HG02840 (cell line): ENCODE results near the gene PF4V1.

Source experiments
- ATAC-seq: cut with Tn5 transposase; IDR thresholded peaks from one replicate; pipeline ENCODE4 v1.9.1; 2021; ENCODE audit warnings: mild to moderate bottlenecking, moderate library complexity, moderate number of reproducible peaks; ENCODE audit not compliant: unreplicated experiment, low FRiP score

Gene PF4V1

DNA sequence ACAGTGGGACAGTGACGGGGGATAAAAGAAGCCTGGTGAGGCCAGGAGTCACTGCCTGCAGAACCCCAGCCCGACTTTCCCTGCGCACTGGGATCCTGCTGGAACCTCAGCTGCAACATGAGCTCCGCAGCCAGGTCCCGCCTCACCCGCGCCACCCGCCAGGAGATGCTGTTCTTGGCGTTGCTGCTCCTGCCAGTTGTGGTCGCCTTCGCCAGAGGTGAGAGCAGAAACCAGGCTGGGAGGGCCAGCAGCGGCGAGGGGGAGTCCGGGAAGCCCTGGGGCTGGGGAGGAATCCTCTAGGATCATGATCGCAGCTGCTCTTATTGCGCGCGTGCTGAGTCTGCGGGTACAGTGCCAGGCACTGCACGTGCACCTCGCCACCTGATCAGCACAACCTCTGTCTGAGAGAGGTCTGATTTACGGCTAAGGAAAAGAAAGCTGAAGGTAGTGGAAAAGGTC is at the start of gene PF4V1:
TSS of gene PF4V1 (plus strand) at position 51 of the 459 bp plus-strand sequence. CDS start at position 118, 67 bp downstream.
- no peak for ATAC-seq

- ATAC-seq: no peak
Measured at GRCh38 chr4:73810191-73810590, 42.9 kb upstream of the PF4V1 start.

- no peak for ATAC-seq
Measured at GRCh38 chr4:73811841-73812240, 41.3 kb upstream of the PF4V1 start.

DNA sequence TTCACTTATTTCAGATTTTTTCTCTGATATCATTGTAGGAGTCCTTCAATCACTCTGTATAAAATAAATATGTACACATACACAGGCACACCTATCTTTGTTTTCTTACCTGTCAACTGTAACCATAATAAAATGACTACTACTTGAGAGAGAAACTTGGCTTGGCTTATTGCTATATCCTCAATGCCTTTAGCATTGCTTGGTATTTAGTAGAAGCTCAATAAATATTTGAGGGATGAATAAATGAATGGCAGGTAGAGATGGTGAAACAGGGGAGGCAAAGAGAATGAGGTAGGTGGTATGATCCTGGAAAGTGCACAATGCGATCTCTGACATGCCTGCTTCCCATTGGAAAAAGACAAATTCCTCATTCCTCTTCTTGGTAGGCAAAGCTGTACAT is 38.4 kb upstream of the PF4V1 start:
- no peak for ATAC-seq

DNA sequence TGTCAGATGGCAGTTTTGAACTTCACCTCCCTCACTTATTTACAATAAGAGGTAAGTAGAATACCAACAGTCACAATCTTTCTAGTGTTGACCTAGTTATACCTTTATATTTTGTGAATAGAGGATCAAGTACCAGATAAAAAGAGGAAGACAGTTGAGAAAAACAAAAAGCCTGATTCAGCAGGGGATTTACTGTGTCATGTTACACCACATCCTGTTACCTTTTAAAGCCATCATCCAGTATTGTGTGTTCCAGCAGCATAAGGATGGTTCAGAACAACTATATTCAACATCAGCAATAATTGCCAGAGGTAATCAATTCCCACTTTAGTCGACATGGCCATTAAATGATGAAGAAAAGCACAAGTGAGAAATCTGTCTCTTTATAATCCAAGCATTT is 38.0 kb upstream of the PF4V1 start:
- no peak for ATAC-seq

DNA sequence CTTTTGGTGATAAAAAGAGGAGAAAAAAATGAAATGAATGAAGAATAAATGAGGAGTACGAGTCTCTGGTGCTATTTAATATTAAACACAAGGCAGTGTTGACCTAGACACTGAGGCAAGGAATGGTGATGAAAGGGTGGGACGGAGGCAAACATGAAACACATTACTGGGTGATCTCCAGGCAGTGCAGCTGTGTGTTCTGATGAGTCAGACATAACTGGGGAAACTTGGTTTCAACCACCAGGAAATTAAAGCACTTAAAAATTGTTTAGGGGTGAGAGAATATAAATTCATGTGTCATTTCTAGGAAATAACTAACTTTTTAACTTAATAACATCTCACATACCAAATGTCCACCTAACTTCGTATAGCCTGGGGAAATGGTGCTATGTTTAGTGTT is 36.3 kb upstream of the PF4V1 start:
- no peak for ATAC-seq

DNA sequence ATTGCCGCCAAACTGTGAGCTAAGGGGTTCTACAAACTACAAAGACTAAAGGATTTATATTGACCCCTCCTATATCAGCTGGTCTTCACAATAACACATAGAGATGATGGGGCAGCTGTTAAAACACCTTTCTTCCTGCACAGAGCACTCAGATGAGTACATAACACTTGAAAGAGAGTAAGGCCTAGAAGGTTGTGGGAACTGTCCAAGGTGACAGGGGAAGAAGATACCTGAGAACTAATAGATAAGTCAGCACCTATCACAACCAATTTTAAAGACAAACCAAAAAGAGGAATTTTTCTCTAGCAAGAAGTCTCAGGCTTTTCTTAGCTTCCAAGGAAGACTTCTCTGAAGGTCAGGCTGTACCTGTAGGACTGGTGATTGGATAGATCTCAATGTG is 35.8 kb upstream of the PF4V1 start:
- ATAC-seq: no peak

DNA sequence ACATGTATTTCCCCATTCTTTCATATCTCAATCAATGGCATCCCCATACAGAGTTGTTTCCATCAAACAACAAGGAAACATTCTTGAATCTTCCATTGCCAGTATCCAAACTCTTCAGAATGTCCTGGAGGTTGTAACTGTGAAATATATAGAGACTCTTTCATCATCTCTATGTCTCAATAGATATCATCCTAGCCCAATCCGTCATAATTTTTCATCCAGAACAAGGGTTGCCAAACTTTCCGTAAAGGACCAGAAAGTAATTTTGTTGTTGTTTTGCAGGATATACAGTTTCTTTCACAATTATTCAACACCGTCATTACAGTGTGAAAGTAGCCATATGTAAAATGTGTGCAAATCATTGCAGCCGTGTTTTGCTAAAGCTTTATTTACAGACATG is 31.8 kb upstream of the PF4V1 start:
- no peak for ATAC-seq

DNA sequence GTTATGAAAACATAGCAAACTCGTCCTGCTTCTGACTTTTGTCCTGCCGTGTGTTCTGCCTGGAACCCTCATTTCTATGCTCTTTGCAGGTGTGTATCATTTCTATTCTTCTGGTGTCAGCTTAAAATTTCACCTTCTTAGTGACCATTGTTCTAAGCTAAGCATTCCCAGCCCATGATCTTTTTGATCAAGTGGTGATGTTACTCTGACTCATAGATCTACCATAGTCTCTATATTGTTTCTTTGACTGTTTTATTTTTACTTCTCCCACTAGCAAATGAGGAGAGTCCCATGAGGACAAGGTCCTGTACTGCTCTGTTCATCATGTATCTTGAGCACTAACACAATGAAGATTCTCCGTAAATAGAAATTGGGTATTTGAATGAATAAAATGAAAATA is 30.7 kb upstream of the PF4V1 start:
- ATAC-seq: no peak

DNA sequence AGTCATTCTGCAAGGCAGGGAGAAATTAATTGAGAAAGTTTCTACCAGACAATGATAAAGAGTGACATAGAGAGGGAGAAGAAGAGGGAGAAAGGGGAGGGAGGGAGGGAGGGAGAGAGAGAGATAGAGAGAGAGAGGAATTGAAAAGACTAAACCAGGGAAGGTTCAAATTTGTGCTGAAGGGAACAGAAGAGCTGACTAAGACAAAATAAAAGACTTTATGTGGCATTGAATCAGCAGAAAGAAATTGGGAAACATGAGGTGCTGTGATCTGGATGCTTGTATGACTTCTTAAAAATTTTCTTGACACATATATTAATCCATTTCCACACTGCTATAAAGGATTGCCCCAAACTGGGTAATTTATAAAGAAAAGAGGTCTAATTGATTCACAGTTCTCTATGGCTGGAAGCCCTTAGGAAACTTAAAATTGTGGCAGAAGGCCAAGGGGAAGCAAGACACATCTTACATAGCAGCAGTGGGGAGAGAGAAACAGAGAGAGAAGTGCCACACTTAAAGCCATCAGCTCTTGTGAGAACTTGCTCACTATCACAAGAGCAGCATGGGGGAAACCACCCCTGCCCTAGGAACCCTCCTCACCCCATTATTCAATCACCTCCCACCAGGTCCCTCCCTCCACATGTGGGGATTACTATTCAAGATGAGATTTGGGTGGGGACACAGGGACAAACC is 30.1 kb upstream of the PF4V1 start:
- no peak for ATAC-seq

DNA sequence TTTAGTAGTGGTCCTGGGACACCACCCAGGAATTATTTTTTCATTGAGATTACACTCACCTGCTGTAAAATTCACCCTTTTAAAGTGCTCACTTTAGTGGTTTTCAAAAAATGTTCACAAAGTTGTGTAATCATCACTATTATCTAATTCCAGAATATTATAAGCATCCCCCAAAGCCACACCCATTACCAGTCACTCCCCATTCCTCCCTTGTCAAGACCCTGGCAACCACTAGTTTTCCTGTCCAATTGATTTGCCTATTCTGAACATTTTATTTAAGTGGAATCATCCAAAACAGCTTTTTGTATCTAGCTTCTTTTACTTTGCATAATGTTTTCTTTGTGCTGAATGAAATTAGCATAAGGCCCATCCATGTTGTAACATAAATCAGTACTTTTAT is 29.3 kb upstream of the PF4V1 start:
- no peak for ATAC-seq

- no peak for ATAC-seq
Measured at GRCh38 chr4:73828956-73829355, 24.1 kb upstream of the PF4V1 start.

- no peak for ATAC-seq
Measured at GRCh38 chr4:73831569-73831968, 21.5 kb upstream of the PF4V1 start.

DNA sequence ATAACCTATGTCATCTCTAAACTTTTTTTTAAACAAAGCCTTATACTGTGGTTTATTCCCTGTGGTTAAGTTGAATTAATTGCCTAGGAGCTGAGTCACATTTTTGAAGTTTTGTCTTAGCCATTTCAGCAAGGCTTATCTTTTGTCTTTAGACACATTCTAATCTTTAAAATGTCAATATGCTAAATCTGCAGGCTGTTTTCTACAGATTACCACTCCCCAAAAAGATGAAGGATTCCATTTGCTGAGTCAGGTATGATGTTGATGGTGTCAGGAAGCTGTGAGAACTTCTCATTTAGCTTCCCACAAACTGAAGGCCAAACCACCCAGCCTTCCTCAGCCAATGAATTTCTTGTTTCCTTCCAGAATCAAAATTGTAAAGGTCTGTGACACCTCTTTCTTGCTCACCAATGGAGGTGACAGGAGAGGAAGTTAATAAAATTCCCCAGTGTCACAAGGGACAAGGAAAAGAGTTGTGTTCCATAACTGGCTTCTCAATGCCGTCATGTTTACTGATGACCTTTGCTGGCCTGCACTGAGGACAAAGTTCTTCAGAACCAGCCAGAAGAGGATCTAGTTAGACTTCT is 20.4 kb upstream of the PF4V1 start:
- ATAC-seq: no peak

- no peak for ATAC-seq
Measured at GRCh38 chr4:73836373-73837279, 16.5 kb upstream of the PF4V1 start, which contains the start of gene CXCL6. TSS of gene CXCL6 (plus strand) at chr4:73836678. CDS start at chr4:73836751, 73 bp downstream.

DNA sequence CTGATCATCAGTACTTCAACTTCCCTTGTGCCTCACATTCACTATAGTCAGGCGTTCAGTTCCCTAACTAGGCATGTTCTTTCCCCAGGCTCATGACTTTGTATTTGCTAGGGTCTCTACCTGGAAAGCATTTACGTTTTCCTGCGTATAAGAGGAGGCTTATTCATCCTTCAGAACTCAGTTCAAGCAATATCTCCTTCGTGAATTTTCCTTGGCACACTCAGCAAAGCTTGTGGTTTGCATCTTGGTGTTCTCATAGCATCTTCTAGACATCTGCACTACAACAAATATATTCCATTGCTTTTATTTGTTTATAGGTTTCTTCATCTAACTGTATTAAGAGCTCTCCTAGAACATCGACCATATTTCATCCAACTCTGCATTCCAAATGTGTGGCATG is 14.0 kb upstream of the PF4V1 start:
- ATAC-seq: no peak

GRCh38 chr4:73839715-73840114 is 13.4 kb upstream of the PF4V1 start:
- no peak for ATAC-seq

- no peak for ATAC-seq
Measured at GRCh38 chr4:73841243-73841925, 11.7 kb upstream of the PF4V1 start.

DNA sequence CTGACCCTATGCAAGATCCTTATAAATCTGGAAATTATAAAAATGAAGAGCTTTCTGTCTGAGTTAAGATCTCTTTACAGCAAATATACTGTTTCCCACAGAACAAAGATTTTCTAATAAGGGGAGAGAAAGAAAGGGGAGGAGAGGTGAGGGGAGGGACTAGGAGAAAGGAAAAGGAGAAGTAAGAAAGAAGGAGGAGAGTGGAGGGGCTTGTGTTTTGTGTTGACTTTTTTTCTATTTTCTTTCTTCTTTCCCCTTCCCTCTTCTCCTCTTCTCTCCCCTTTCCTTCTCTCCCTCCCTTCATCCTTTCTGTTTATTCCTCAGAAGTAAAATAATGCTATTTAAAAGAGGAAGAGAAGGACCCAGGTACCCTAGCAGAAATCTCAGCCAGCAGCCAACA is 10.4 kb upstream of the PF4V1 start:
- ATAC-seq: no peak

- ATAC-seq: no peak
Measured at GRCh38 chr4:73843369-73843768, 9.7 kb upstream of the PF4V1 start.

DNA sequence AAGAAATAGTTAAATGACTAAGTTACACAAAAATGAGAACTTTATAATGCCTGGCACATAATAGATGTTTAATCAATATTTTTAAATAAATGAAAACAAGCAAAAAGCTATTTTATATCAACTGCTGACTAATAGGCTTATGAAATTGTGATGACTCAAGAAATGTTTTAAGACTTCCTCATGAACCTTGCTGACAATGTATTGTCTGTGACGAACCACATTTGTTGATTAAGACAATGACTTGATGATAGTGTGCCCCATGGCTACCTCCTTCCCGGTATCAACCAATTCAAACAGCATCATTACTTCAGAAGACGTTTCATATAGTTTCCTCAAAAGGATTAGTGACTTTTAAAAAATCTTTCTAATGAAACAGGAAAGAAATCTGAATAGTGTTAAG is 8.8 kb upstream of the PF4V1 start:
- ATAC-seq: no peak
